GM21786 (cell line): Measurements from ENCODE around the gene CAMSAP1.

Experiments
- ATAC-seq: cut with Tn5 transposase; IDR thresholded peaks from one replicate; pipeline ENCODE4 v1.9.1; 2021; ENCODE audit not compliant: unreplicated experiment

Gene CAMSAP1

DNA sequence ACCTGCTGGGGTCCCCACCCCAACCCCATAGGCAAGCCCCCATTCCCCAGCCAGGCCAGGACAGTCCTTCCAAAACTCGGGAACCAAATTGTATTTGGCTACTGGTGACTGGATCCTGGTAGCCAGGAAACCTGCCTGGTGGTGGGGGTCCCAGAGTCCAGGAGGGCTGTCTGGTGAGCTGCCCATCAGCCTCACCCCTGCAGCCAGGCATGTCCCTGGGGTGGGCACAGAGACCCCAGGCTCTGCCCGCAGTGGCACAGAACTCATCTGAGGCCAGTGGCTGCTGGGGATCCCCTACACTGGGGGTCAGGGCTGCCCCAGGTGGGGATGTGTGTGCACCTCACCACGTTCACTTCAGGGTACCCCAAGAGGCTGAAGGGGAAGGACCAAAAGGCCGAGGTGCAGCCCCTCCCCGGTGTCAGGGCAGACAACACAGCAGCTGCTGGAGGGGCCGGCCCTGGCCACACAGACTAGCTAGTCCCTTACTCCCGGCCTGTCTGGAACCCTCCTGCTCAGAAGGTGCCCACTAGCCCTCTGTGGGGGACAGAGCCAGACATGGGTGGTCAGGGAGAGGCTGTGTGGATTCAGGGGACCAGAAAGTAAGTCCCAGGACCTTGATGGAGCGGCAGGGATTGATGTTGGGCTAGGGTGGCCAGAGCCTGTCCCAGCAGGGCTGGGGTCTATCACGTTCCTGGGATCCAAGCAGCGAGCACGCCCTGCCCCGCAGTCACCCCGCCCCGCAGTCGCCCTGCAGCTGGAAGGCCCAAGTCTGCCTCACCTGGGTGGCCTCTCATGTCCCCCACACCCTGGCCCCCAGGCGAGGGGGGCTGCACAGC lies 113.9 kb downstream of the CAMSAP1 start:
- ATAC-seq: no peak

DNA sequence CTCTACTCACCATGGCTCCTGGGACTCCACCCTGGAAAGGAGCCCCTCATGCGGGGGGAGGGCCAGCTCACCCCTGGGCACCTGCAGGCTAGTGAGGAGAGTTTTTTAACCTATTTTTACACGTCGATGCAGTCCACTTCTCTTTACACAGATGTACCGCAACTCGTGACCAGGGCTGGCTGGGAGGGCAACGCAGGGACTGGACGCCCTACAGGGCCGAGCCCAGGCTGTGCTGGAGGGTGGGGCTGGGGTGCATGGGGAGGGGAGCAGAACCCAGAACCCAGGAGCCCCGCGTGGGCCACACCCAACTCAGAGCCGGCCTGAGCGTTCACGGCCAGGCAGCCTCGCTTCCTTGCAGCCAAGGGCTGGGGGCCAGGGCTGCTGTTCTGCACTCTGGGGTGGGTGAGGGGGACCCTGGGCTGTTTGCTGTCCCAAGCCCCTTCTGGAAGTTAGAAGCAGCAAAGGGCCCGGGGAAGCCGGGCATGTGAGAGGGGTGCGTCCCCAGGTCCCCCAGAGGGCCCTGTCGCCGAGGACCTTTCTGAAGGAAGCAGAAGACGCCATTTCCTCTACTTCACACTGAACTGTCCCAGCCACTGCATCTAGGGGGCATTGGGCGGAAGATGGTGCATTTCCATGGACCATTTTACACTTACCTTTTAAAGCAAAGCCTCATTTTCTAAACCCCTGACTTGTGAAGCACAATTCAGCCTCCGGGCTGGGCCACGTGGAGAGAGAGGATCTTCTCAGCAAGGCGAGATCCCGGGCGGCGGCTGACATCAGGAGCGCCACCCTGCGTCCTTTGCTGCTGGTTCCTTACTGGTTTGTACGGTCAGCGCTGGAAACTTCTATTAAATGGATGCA lies 114.8 kb downstream of the CAMSAP1 start:
- ATAC-seq: no peak

DNA sequence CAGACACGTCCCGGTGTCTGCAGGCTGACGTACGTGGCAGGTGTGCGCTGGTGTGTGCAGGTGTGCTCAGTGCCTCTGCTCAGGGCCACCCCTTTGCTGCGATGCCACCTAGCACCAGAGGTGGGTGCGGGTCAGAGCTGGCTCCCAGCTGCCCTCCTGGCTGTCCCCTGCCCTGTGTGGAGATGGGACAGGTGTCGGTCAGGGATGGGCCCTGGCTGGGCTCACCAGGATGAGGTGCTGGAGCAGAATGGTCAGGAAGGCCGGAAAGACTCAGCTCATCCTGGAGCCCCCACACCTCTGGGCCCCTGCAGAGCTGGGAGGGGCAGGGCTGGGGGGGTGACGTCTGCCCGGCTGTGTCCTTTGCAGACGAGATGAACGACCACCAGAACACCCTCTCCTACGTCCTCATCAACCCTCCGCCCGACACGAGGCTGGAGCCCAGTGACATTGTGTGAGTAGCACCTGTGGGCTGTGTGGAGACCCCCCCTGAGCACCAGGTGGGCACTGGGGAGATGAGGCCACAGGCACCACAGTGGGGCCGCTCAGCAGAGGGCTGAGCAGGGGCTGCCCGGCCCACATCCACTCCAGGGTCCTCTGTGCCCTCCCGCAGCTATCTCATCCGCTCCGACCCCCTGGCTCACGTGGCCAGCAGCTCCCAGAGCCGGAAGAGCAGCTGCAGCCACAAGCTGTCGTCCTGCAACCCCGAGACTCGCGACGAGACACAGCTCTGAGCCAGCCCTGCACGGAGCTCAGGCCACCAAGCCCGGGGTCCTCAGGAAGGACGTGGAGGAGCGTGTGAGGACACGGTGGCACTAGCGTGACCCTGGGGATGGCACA lies 115.7 kb downstream of the CAMSAP1 start:
- no peak for ATAC-seq

DNA sequence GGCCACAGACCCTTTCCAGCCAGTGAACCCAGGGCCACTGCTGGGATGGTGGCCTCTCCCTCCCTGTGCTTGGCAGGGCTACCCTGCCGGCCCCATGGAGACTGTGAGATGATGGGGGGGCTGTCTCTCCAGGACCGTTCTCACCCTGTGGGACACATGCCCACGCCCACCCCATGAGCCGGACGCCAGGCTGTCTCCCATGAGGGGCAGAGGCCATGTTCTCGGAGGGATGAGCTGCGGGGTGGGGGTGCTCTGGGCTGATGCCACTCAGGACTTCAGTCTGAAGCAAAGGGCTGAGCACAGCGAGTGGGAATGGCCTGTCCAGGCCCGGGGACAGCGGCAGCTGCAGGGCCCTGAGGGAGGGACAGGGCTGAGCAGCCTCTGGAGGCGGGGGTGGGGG lies 116.5 kb downstream of the CAMSAP1 start:
- ATAC-seq: no peak

DNA sequence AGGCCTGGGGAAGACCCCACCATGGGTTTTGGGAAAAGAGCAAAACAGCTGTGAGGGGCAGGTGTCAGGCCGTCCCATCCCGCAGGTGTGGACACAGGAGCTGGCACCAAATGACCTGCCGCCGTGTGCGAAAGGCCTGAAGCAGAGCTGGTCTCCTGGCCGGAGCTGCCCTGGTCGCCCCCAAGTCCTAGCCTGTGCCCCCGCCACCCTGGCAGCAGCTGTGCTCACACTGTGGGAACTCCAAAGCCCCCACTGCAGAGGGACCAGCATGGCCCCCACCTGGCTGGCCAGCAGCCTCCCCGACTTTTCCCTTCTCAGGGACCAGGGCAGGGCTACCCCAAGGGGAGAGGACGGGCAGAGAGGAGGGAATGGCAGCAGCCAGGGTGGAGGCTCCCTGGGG lies 117.0 kb downstream of the CAMSAP1 start:
- no peak for ATAC-seq

DNA sequence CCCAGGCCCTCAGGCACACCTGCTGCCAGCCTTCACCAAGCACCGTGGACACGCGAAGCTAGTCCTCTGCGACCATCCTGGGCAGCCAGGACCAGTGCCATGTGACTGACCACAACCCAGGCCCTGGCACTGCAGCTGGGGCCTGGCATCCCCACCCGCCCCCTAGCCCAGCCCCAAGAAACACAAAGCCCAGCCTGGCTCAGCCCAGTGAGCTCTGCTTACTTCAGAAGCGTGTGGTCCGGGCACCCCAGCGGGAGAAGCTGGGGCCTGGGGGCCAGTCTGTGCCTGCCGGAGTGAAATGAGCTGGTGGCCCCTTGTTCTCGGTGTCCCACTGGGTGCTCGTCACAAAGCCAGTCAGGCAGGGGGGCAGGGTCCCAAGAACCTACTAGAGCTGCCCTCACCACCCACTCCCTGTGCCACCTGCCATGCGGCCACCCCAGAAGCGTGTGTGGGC lies 117.5 kb downstream of the CAMSAP1 start:
- ATAC-seq: no peak

DNA sequence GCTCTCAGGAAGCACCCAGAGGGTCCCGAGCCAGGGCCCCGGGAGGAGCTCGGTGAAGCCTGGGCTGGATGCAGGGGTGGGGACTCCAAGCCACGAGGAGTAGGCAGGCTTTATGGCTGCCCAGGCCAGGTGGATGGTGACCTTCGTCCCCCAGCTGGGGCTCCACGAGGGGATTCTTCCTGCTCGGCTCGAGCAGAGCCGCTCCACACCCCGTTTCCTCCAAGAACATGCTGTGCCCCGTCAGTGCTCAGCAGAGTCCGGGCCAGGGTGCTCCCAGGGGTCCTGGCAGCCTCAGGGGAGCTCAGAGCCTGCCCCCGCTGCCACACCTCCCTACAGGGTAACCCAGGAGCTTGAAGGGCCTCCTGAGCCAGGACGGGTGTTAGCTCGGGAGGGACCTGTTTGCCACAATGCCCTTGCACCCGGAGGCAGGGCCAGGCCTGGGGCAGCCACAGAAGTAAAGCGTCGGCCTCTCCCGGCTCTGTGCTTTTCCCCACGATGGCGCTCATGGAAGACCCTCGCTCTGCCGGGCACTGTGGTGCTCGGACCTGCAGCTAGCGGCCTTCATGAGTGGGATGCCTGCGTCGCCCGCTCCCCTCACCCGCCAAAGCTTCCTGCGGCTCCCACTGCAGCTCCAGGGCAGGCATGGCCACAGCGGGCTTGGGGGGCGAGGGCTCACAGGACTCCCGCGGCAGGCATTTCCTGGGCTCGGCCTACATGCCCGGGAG lies 118.6 kb downstream of the CAMSAP1 start:
- ATAC-seq: no peak

DNA sequence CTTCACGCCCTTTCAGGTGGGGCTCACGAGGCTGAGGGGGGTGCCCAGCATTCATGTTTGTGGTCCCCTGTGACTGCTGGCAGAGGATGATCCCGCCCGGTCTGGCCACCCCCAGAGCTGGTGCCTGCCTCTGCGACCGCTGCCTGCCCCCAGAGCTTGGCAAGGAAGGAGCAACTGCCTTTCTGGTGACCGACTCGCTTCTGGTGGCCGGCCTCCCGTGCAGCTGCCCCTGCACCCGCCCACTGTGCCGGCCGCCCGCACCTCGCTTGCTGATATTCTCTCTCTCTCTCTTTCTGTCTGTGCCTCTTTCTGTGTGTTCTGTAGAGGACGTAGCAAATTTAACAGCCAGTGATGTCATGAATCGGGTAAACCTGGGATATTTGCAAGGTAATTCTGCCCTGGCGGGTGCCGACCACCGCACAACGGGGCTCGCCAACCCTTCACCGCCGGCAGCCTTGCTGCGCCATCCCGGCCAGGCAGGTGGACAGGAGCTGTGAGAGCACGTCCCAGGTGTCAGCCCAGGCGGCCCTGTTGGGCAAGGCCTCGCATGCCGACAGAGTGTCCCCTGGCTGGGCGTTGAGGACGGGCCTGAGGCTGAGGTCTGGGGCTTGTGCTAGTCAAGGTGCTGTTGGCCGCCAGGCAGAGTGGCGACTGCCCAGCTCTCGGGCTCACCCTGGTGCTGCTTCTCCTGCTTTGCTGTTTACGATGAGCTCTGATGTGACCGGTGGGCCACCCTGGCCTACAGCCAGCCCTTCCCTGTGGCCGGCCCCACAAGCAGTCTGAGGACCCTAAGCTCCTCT lies 119.4 kb downstream of the CAMSAP1 start:
- ATAC-seq: no peak

DNA sequence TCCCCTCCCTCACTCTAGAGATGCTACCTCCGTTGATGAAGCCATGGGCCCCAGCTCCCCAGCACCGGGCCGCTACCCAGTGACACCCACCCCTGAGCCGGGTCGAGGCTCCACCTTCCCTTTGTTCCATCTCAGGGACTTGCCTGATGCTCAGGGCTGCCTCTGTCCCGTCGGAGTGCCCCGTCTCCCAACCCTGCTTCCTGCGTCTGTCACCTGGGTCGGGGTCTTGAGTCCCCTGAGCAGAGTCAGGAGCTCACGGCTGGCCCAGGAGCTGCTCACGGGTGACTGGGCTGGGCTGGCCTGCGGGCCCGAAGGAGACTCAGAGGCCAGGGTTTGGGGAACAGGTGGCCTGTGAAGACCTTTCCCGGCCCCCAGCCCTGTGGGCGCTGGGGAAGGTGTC lies 120.0 kb downstream of the CAMSAP1 start:
- no peak for ATAC-seq

DNA sequence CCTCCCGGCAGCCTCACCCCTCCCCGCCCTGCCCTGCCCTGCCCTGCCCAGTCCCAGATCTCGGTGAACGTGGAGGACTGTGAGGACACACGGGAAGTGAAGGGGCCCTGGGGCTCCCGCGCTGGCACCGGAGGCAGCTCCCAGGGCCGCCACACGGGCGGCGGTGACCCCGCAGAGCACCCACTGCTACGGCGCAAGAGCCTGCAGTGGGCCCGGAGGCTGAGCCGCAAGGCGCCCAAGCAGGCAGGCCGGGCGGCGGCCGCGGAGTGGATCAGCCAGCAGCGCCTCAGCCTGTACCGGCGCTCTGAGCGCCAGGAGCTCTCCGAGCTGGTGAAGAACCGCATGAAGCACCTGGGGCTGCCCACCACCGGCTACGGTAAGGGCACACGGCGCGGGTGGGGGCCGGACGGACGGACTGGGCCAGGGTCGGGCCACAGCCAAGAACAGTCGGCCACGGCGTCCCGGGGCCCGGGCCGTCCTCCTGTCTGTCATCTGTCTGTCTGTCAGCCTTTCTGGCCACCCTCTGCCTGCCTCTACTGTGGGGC lies 121.1 kb downstream of the CAMSAP1 start:
- ATAC-seq: no peak

DNA sequence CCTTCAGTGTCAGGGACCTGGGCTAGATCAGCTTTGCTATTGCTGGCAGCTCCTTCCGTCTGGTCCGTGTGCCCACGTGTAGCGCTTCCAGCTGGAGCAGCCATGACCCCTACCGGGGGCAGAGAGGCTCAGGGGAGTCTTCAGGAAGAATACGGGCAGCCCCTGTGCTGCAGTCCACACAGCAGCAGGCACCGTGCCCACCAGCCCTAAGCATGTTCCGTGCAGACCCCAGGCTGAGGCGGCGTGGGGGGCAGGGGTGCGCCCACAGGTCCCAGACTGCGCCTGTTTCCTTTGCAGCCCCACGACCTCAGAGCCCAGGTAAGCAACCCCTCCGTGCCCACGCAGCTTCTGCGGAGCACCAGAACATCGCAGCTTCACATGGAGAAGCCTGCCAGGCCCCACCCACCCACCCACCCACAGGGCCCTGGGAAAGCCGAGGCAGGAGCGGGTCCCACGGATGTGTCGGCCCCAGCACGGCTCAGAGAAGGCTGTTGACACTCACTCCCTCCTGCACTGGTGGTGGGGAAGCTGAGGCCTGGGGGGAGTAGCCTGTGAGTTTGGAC lies 122.3 kb downstream of the CAMSAP1 start:
- ATAC-seq: no peak

DNA sequence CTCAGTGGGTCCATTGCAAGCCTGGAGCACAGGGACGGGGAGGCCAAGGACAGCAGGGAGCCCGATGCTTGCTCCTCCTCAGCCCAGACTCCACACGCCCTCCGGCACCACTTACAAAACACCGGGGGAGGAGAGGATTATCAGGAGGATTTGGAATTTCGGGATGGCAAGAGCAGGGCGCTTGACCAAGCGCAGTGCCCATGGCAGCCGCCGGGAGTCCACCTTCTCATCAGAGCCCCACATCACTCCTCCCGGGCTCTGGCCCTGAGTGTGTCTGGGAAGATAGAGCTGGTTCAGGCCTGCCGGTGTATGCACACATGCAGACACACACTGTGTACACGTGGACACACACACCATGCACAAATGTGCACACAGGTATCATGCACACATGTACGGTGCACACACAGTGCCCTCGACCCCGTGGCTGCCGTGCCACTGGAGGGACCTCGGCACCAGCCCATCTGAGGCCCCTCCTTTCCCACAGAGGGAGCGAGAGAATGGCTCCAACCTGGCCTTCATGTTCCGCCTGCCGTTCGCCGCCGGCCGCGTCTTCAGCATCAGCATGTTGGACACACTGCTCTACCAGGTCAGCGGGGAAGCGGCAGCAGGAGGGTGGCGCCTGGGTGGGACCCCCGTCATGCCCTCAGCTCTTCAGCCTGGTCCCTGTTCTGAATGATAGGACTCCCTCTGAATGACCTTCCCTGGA lies 123.7 kb downstream of the CAMSAP1 start:
- ATAC-seq: no peak

DNA sequence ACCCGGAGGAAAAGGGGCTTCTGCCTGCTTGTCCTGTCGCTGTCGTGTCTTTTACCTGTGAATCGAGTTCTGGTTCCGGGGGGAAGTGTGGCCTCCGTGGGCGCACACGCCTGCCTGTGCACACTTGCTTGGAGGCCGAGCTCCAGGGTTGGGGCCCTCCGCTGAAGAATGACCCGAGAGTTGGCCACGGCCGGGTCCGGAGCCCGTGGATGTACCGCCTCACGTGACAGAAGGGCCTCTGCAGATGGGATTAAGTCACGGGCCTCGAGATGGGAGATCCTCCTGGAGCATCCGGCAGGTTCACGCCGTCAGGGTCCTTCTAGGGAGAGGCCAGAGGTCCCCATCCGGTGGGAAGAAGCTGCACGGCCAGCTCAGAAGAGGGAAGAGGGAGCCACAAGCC lies 124.4 kb downstream of the CAMSAP1 start:
- no peak for ATAC-seq

DNA sequence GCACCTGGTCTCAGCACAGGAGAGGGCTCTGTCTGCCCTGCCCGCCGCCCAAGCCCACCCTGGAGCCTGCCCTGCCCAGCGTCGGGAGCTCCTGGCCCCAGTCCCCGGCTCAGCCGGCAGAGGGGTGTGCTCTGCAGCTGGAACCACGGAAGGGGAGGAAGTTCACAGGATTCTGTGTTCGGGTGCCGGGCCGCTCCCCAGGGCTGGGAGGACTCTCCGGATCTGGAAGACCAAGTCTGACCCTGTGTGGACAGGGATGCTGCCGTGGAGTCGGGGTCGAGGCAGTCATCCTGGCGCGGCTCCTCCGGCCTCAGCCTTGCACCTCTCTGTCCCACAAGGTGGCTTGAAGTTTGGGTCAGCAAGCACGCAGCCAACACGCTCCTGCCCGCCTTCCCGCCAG lies 126.7 kb downstream of the CAMSAP1 start:
- no peak for ATAC-seq

DNA sequence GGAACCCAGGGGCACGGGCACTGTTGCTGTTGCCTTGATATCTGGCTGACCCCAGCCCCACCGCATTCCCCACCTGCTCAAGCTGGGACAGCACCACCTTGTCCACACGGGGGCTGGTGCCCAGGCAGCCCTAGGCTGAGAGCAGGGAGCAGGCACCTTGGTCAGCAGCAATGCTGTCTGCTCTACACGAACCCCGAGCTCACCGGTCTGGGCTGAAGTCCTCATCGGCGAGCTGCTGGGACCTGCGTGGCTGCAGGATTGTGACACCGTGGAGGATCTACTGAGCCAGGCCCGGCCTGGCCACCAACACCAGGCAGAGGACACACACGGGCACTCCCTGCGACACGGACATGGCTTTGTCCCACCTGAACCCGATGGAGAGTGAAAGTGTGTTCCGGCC lies 127.3 kb downstream of the CAMSAP1 start:
- no peak for ATAC-seq

DNA sequence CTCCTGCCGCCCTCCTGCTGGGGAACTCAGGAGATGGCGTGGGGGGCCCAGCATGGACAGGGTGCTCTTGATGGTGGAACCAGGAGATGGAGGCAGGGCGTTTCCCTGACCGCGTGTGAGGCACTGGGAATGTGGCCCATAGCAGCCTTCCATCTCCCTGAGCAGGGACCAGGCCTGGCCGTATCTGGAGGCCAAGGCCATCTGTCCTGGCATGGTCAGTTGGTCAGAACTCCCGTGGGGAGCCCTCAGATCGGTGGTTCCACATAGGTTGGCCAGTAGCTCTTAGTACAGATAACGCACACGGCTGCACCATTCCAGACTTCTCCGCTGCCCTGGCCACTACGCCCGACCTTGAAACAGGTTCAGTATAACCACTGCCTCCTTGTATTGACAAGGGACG lies 127.8 kb downstream of the CAMSAP1 start:
- ATAC-seq: no peak

DNA sequence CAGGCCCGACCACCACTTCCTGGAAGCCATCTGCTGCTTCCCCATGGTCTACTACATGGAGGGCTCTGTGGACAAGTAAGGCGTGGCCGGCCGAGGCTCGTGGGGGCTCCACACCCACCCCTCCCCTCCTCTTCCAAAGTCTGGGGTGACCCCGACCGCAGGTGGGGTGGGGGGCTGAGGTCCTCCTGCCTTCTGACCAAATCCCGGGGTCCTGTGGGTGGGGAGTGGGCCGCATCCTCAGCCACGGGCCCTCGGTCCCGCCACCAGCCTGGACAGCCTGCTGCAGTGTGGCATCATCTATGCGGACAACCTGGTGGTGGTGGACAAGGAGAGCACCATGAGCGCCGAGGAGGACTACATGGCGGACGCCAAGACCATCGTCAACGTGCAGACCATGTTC lies 128.9 kb downstream of the CAMSAP1 start:
- no peak for ATAC-seq

DNA sequence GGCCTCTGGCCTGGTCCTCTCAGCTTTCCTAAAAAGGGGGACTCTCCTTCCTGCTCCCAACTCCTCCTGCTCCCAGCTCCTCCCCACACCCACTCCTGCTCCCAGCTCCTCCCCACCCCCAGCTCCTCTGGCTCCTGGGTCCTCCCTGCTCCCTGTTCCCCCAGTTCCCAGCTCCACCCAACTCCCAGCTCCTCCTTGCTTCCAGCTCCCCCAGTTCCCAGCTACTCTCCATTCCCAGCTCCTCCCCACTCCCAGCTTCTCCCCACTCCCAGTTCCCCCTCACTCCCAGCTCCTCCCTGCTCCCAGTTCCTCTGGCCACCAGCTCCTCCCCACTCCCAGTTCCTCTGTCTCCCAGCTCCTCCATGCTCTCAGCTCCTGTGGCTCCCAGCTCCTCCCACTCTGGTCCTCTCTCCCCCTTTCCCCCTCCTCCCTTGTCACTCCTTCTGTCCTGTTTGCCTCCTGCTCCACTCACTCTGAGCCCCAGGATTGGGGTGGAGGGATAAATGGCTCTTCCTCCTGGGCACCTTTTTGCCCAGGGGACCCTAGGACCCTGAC lies 129.6 kb downstream of the CAMSAP1 start:
- ATAC-seq: no peak
